Neural progenitor cell (in vitro differentiated cells): Measurements from ENCODE around the gene NDUFB6. TPM values are rescaled to one million over a fixed set of nuclear protein-coding genes. Genes with fewer than 3 reads are reported as not detected.
A peak's percentile ranks its signal among the peaks of the same experiment; 100 is the strongest.
"Not testable (repeated sequence)": the region's sequence is repeated elsewhere in the genome, so short reads cannot be mapped to it uniquely, and the experiment has no call there.

Experiments
- DNase-seq: peaks from one replicate; pipeline ENCODE4 v3.0.0-alpha.2; 2016; ENCODE audit warnings: low spot score
- H2AFZ ChIP-seq: fragments of 200-600 bp; sonication (generic); replicated peaks from 2 replicates; pipeline ENCODE4 v1.6.1; 2016; ENCODE audit warnings: antibody characterized with exemption
- H3F3A ChIP-seq: fragments of 200-600 bp; sonication (generic); 2 replicates; pipeline ENCODE4 v1.6.1; 2016; ENCODE audit warnings: antibody characterized with exemption, low read depth
- H3K27ac ChIP-seq: fragments of 200-600 bp; sonication (generic); 2 replicates; pipeline ENCODE4 v1.5.1; 2016; ENCODE audit warnings: mild to moderate bottlenecking
- H3K27me3 ChIP-seq: fragments of 200-600 bp; sonication (generic); 2 replicates; pipeline ENCODE4 v1.6.1; 2016; ENCODE audit warnings: mild to moderate bottlenecking, moderate library complexity
- H3K36me3 ChIP-seq: fragments of 200-600 bp; sonication (generic); 2 replicates; pipeline ENCODE4 v1.5.1; 2016
- H3K4me1 ChIP-seq: fragments of 200-600 bp; sonication (generic); 2 replicates; pipeline ENCODE4 v1.6.1; 2016; ENCODE audit warnings: mixed run types
- H3K4me2 ChIP-seq: fragments of 200-600 bp; sonication (generic); 2 replicates; pipeline ENCODE4 v1.6.1; 2016
- H3K4me3 ChIP-seq: fragments of 200-600 bp; sonication (generic); 2 replicates; pipeline ENCODE4 v1.5.1; 2016
- H3K79me2 ChIP-seq: fragments of 200-600 bp; sonication (generic); 2 replicates; pipeline ENCODE4 v1.6.1; 2016; ENCODE audit warnings: low read depth
- H3K9ac ChIP-seq: fragments of 200-600 bp; sonication (generic); 2 replicates; pipeline ENCODE4 v1.6.1; 2016
- H3K9me3 ChIP-seq: fragments of 200-600 bp; sonication (generic); 2 replicates; pipeline ENCODE4 v1.5.1; 2016; ENCODE audit warnings: low read depth
- H4K20me1 ChIP-seq: fragments of 200-600 bp; sonication (generic); 2 replicates; pipeline ENCODE4 v1.6.1; 2016; ENCODE audit warnings: low read depth
- H3K27ac Mint-ChIP-seq: 3 replicates; pipeline ENCODE4 v1.8.0; 2021; ENCODE audit warnings: mixed read lengths
- H3K27me3 Mint-ChIP-seq: 2 replicates; pipeline ENCODE4 v1.8.0; 2022; ENCODE audit warnings: low read depth, mild to moderate bottlenecking, inconsistent platforms, moderate library complexity, mixed read lengths; ENCODE audit not compliant: insufficient read depth
- H3K36me3 Mint-ChIP-seq: 3 replicates; pipeline ENCODE4 v1.8.0; 2021; ENCODE audit warnings: mixed read lengths
- H3K4me1 Mint-ChIP-seq: 3 replicates; pipeline ENCODE4 v1.8.0; 2021; ENCODE audit warnings: mixed read lengths
- H3K4me3 Mint-ChIP-seq: 3 replicates; pipeline ENCODE4 v1.8.0; 2021; ENCODE audit warnings: mild to moderate bottlenecking, moderate library complexity, mixed read lengths
- H3K9me3 Mint-ChIP-seq: 3 replicates; pipeline ENCODE4 v1.8.0; 2020; ENCODE audit warnings: mixed read lengths
- CTCF ChIP-seq: fragments of 200-600 bp; sonication (generic); IDR thresholded peaks from 2 replicates; pipeline ENCODE4 v1.5.1; 2017; ENCODE audit warnings: antibody characterized with exemption, mild to moderate bottlenecking
- EZH2 ChIP-seq: fragments of 200-600 bp; sonication (generic); IDR thresholded peaks from 2 replicates; pipeline ENCODE4 v1.6.1; 2017; ENCODE audit warnings: antibody characterized with exemption, mild to moderate bottlenecking, moderate library complexity
- EZH2phosphoT487 ChIP-seq: fragments of 200-600 bp; sonication (generic); IDR thresholded peaks from 2 replicates; pipeline ENCODE4 v1.6.1; 2017; ENCODE audit warnings: antibody characterized with exemption
- total RNA-seq: library from RNA; depleted of rRNA; stranded (reverse); fragments of >200 nt; gene quantifications from 2 replicates; pipeline ENCODE4 v1.2.3, GENCODE V29; 2015; ENCODE audit warnings: low replicate concordance

NDUFB6 gene
- total RNA-seq, 1 donor from 2014 or later, result 64.9 TPM

GRCh38 chr9:32603914-32604852 is 31.2 kb upstream of the NDUFB6 start:
- Histone ChIP-seq H3K9me3 (no peaks in the 10 kb centered on the region), H3K79me2 (no peaks in the 10 kb centered on the region), H3K27me3 (no peaks in the 10 kb centered on the region), H2AFZ (no peak overlapping the region), H3F3A (no peaks in the 10 kb centered on the region), H3K36me3 (no peaks in the 10 kb centered on the region), H3K27ac (no peak overlapping the region), H3K4me2 (no peak overlapping the region), H3K4me1 (no peaks in the 10 kb centered on the region), H4K20me1 (no peaks in the 10 kb centered on the region), H3K9ac (no peak overlapping the region), H3K4me3 (no peak overlapping the region)
- no peak overlapping the region for H3K4me3 Mint-ChIP-seq
- no peaks in the 10 kb centered on the region for H3K4me1 Mint-ChIP-seq
- DNase-seq, result peak; percentile 4
- peaks cover 1% of the 10 kb centered on the region for H3K9me3 Mint-ChIP-seq
- H3K27ac Mint-ChIP-seq, result no peak overlapping the region
- TF ChIP-seq EZH2, result no peak
- TF ChIP-seq EZH2phosphoT487, result no peak
- TF ChIP-seq CTCF, result no peak
- H3K36me3 Mint-ChIP-seq, result no peaks in the 10 kb centered on the region
- H3K27me3 Mint-ChIP-seq, result no peaks in the 10 kb centered on the region

- not testable (repeated sequence) for H3K36me3 ChIP-seq, H4K20me1 ChIP-seq, H3K9me3 ChIP-seq, H3K4me3 ChIP-seq, H3K79me2 ChIP-seq, H3K27me3 Mint-ChIP-seq, H3K9me3 Mint-ChIP-seq, H3K27me3 ChIP-seq, H3K9ac ChIP-seq, H3K4me3 Mint-ChIP-seq, H3K4me1 ChIP-seq, H2AFZ ChIP-seq, H3K4me1 Mint-ChIP-seq, H3K4me2 ChIP-seq, H3K27ac Mint-ChIP-seq, H3K27ac ChIP-seq, H3F3A ChIP-seq, H3K36me3 Mint-ChIP-seq, DNase-seq
Observed at GRCh38 chr9:32599021-32599420, 26.1 kb upstream of the NDUFB6 start.

- Histone ChIP-seq H3K4me2 (no peak overlapping the region), H3K36me3 (no peaks in the 10 kb centered on the region), H4K20me1 (no peaks in the 10 kb centered on the region), H3K79me2 (no peaks in the 10 kb centered on the region), H3K27ac (no peak overlapping the region), H3K9ac (no peak overlapping the region), H3K9me3 (no peaks in the 10 kb centered on the region), H3K4me1 (no peaks in the 10 kb centered on the region), H3F3A (no peaks in the 10 kb centered on the region), H3K4me3 (no peak overlapping the region), H3K27me3 (no peaks in the 10 kb centered on the region), H2AFZ (no peak overlapping the region)
- no peak overlapping the region for H3K27ac Mint-ChIP-seq
- no peaks in the 10 kb centered on the region for H3K27me3 Mint-ChIP-seq
- H3K4me3 Mint-ChIP-seq, result no peak overlapping the region
- H3K4me1 Mint-ChIP-seq, result no peaks in the 10 kb centered on the region
- DNase-seq, result no peak
- peaks cover 3% of the 10 kb centered on the region for H3K9me3 Mint-ChIP-seq
- TF ChIP-seq EZH2phosphoT487 (no peak), CTCF (no peak), EZH2 (no peak)
- H3K36me3 Mint-ChIP-seq, result no peaks in the 10 kb centered on the region
Observed at GRCh38 chr9:32596936-32597335, 24.0 kb upstream of the NDUFB6 start.
